ENCODE measurements around the gene GRM7. TPM values are rescaled to one million over a fixed set of nuclear protein-coding genes. Genes with fewer than 3 reads are reported as not detected.

The GRM7 gene
- total and polyA plus RNA-seq, 2 experiments from 2014 or later = 0.62 to 1.7 TPM

DNA sequence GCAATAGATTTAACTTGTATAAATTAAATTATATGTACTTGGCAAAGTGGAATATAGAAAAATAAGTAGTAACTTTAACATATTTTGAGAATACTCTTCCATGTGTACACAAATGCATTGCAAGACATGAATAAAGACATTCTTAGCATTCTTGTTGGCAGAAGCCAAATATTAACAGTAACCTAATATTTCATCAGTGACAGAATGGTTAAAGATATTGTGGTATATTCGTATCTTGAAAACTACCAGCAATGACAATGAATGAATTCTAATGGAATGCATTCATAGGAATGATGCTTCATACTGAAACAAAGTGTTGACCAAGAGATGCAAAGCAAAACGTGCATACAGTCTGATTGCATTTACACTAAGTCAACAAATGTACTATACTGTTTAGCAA, 524.7 kb downstream of the GRM7 start:
- Histone ChIP-seq H3K27ac (no peak overlapping the region), H3K4me1 (ENCODE audit: low read depth) (no peaks in the 10 kb centered on the region), H3K4me3 (no peak overlapping the region), H3K27me3 (no peaks in the 10 kb centered on the region), H3K9me3 (ENCODE audit: low read depth) (no peaks in the 10 kb centered on the region), H3K36me3 (no peaks in the 10 kb centered on the region)
- no peak for TF ChIP-seq CTCF (IDR thresholded peaks at IDR 0.05; ENCODE audit: low read depth, low read length)
- peak in 1 of 2 donors; percentile 16 for DNase-seq (ENCODE audit: low read depth in 1 of 2, low spot score in 1 of 2)

DNA sequence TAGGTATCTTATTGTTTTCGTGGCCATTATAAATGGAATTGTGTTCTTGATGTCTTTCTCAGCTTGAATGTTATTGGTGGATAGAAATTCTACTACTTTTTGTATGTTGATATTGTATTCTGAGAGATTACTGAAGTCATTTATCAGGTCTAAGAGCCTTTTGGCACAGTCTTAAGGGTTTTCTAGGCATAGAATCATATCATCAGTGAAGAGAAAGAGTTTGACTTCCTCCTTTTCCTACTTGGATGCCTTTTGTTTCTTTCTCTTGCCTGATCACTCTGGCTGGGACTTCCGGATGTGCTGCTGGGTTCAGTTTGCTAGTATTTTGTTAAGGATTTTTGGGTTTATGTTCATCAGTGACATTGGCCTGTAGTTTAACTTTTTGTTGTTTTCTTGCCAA, 527.1 kb downstream of the GRM7 start:
- Histone ChIP-seq H3K9me3 (ENCODE audit: low read depth) (no peaks in the 10 kb centered on the region), H3K27me3 (no peaks in the 10 kb centered on the region), H3K36me3 (no peaks in the 10 kb centered on the region), H3K27ac (no peak overlapping the region), H3K4me1 (ENCODE audit: low read depth) (no peaks in the 10 kb centered on the region), H3K4me3 (no peak overlapping the region)
- no peak for DNase-seq (ENCODE audit: low read depth in 1 of 2, low spot score in 1 of 2)
- TF ChIP-seq CTCF (IDR thresholded peaks at IDR 0.05; ENCODE audit: low read depth, low read length) = no peak

- no peak for DNase-seq (ENCODE audit: low read depth in 1 of 2, low spot score in 1 of 2)
- Histone ChIP-seq H3K27ac (no peak overlapping the region), H3K36me3 (no peaks in the 10 kb centered on the region), H3K4me3 (no peak overlapping the region), H3K9me3 (ENCODE audit: low read depth) (no peaks in the 10 kb centered on the region), H3K27me3 (no peaks in the 10 kb centered on the region), H3K4me1 (ENCODE audit: low read depth) (no peaks in the 10 kb centered on the region)
- no peak for TF ChIP-seq CTCF (IDR thresholded peaks at IDR 0.05; ENCODE audit: low read depth, low read length)
Observed at GRCh38 chr3:7392206-7392605, 531.3 kb downstream of the GRM7 start.

GRCh38 chr3:7393944-7394605, 533.2 kb downstream of the GRM7 start:
- Histone ChIP-seq H3K27ac (no peak overlapping the region), H3K9me3 (ENCODE audit: low read depth) (no peaks in the 10 kb centered on the region), H3K4me3 (no peak overlapping the region), H3K36me3 (no peaks in the 10 kb centered on the region), H3K4me1 (ENCODE audit: low read depth) (no peaks in the 10 kb centered on the region), H3K27me3 (no peaks in the 10 kb centered on the region)
- DNase-seq (ENCODE audit: low read depth in 1 of 2, low spot score in 1 of 2) = no peak
- no peak for TF ChIP-seq CTCF (IDR thresholded peaks at IDR 0.05; ENCODE audit: low read depth, low read length)

GRCh38 chr3:7396534-7396933, 535.6 kb downstream of the GRM7 start:
- Histone ChIP-seq H3K4me1 (ENCODE audit: low read depth) (no peaks in the 10 kb centered on the region), H3K4me3 (no peak overlapping the region), H3K9me3 (ENCODE audit: low read depth) (no peaks in the 10 kb centered on the region), H3K27me3 (no peaks in the 10 kb centered on the region), H3K27ac (no peak overlapping the region), H3K36me3 (no peaks in the 10 kb centered on the region)
- TF ChIP-seq CTCF (IDR thresholded peaks at IDR 0.05; ENCODE audit: low read depth, low read length) = no peak
- DNase-seq (ENCODE audit: low read depth in 1 of 2, low spot score in 1 of 2) = no peak
